Activated naive CD4-positive, alpha-beta T cell treated with anti-CD3 and anti-CD28 coated beads, Interleukin-2, amount 10 ng/mL, durations not matched to agents 7 days and 5 days (primary cell): ENCODE data around the gene B4GALT3.

Experiments
- CTCF ChIA-PET: fragments of 350-600 bp; sonication (Branson Sonifier 250); formaldehyde crosslinking; loops from one replicate; lab custom pipeline; 2021; ENCODE audit warnings: antibody characterized with exemption; lab: Charles Lee
- DNase-seq: peaks from one replicate; pipeline ENCODE4 v3.0.0-alpha.2; 2020
- H3K27ac Mint-ChIP-seq: one replicate; pipeline ENCODE4 v1.8.0; 2021; ENCODE audit warnings: mild to moderate bottlenecking, moderate library complexity, mixed read lengths
- H3K27me3 Mint-ChIP-seq: one replicate; pipeline ENCODE4 v1.8.0; 2021; ENCODE audit warnings: mild to moderate bottlenecking, mixed read lengths
- H3K36me3 Mint-ChIP-seq: one replicate; pipeline ENCODE4 v1.8.0; 2021; ENCODE audit warnings: mixed read lengths
- H3K4me1 Mint-ChIP-seq: one replicate; pipeline ENCODE4 v1.8.0; 2021; ENCODE audit warnings: mixed read lengths
- H3K4me3 Mint-ChIP-seq: one replicate; pipeline ENCODE4 v1.8.0; 2021; ENCODE audit warnings: mild to moderate bottlenecking, moderate library complexity, mixed read lengths
- H3K9me3 Mint-ChIP-seq: one replicate; pipeline ENCODE4 v1.8.0; 2021; ENCODE audit warnings: mixed read lengths

B4GALT3 gene

GRCh38 chr1:161131523-161132409, 45.5 kb downstream of the B4GALT3 start:
- peak overlapping the region; percentile 86 for H3K27ac Mint-ChIP-seq
- H3K9me3 Mint-ChIP-seq: no peaks in the 10 kb centered on the region
- peaks cover 59% of the 10 kb centered on the region for H3K4me1 Mint-ChIP-seq
- CTCF ChIA-PET: interaction anchor here (0.8 to 1.4 kb wide), 5 partner anchors 14 to 134 kb away, joined by 3 to 4 read pairs (median 4); partner anchors contain the start of genes ARHGAP30, NIT1 and PFDN2
- DNase-seq: no peak
- H3K4me3 Mint-ChIP-seq: no peak overlapping the region
- H3K36me3 Mint-ChIP-seq: peaks cover 37% of the 10 kb centered on the region
- H3K27me3 Mint-ChIP-seq: no peaks in the 10 kb centered on the region

- peak overlapping the region; percentile 24 for H3K27ac Mint-ChIP-seq
- peak overlapping the region; percentile 25 for H3K4me3 Mint-ChIP-seq
- peaks cover 47% of the 10 kb centered on the region for H3K36me3 Mint-ChIP-seq
- CTCF ChIA-PET: interaction anchor here (0.6 kb wide), 1 partner anchor 53 kb away, joined by 4 read pairs; no protein-coding TSS in a partner anchor
- H3K9me3 Mint-ChIP-seq: no peaks in the 10 kb centered on the region
- H3K27me3 Mint-ChIP-seq: no peaks in the 10 kb centered on the region
- H3K4me1 Mint-ChIP-seq: peaks cover 62% of the 10 kb centered on the region
- DNase-seq: no peak
Observed at GRCh38 chr1:161130266-161130665, 47.0 kb downstream of the B4GALT3 start.

- Mint-ChIP-seq H3K9me3 (no peaks in the 10 kb centered on the region), H3K4me1 (peaks cover 59% of the 10 kb centered on the region), H3K27me3 (no peaks in the 10 kb centered on the region), H3K27ac (peak overlapping the region; percentile 31), H3K36me3 (peaks cover 51% of the 10 kb centered on the region), H3K4me3 (no peak overlapping the region)
- DNase-seq: no peak
- CTCF ChIA-PET: interaction anchor here (1.1 kb wide), 1 partner anchor 10 kb away, joined by 3 read pairs; no protein-coding TSS in a partner anchor
Observed at GRCh38 chr1:161128591-161129420, 48.5 kb downstream of the B4GALT3 start.

- no peak for DNase-seq
- Mint-ChIP-seq H3K27ac (no peak overlapping the region), H3K9me3 (no peaks in the 10 kb centered on the region), H3K27me3 (no peaks in the 10 kb centered on the region), H3K4me1 (peaks cover 59% of the 10 kb centered on the region), H3K4me3 (no peak overlapping the region), H3K36me3 (peaks cover 60% of the 10 kb centered on the region)
- CTCF ChIA-PET: interaction anchor here (1.1 to 1.4 kb wide), 2 partner anchors 9 to 13 kb away, joined by 4 read pairs; no protein-coding TSS in a partner anchor
Observed at GRCh38 chr1:161127649-161128048, 49.7 kb downstream of the B4GALT3 start.

GRCh38 chr1:161122967-161123366, 54.3 kb downstream of the B4GALT3 start:
- Mint-ChIP-seq H3K4me1 (peaks cover 50% of the 10 kb centered on the region), H3K27ac (no peak overlapping the region)
- CTCF ChIA-PET: interaction anchor here (1.6 kb wide), 1 partner anchor 18 kb away, joined by 4 read pairs; no protein-coding TSS in a partner anchor

GRCh38 chr1:161121834-161122233, 55.5 kb downstream of the B4GALT3 start:
- peaks cover 45% of the 10 kb centered on the region for H3K4me1 Mint-ChIP-seq
- H3K36me3 Mint-ChIP-seq: peaks cover 54% of the 10 kb centered on the region
- H3K9me3 Mint-ChIP-seq: no peaks in the 10 kb centered on the region
- DNase-seq: no peak
- no peaks in the 10 kb centered on the region for H3K27me3 Mint-ChIP-seq
- CTCF ChIA-PET: interaction anchor here (0.7 to 1.6 kb wide), 3 partner anchors 17 to 44 kb away, joined by 3 to 4 read pairs (median 4); partner anchors contain the start of gene PPOX
- no peak overlapping the region for H3K4me3 Mint-ChIP-seq
- no peak overlapping the region for H3K27ac Mint-ChIP-seq

More at GRCh38 chr1:161122967-161123366, 54.3 kb downstream of the B4GALT3 start:
- H3K27me3 Mint-ChIP-seq: no peaks in the 10 kb centered on the region
- H3K4me3 Mint-ChIP-seq: no peak overlapping the region
- no peaks in the 10 kb centered on the region for H3K9me3 Mint-ChIP-seq
- H3K36me3 Mint-ChIP-seq: peaks cover 65% of the 10 kb centered on the region
- no peak for DNase-seq
